Umbilical cord (tissue), 2 donors: ENCODE measurements around the gene GP1BA. TPM values are rescaled to one million over a fixed set of nuclear protein-coding genes. Genes with fewer than 3 reads are reported as not detected.

Source experiments
- DNase-seq: peaks from one replicate; pipeline ENCODE4 v3.0.0-alpha.2; 2015; ENCODE audit warnings: low spot score
- total RNA-seq: library from RNA; depleted of rRNA; stranded (reverse); fragments of >200 nt; gene quantifications from one replicate; pipeline ENCODE4 v1.2.3, GENCODE V29; 2014; ENCODE audit warnings: low replicate concordance; ENCODE audit not compliant: insufficient read depth

GP1BA gene
- total RNA-seq, 1 donor from 2014 or later, result 0.72 TPM

DNA sequence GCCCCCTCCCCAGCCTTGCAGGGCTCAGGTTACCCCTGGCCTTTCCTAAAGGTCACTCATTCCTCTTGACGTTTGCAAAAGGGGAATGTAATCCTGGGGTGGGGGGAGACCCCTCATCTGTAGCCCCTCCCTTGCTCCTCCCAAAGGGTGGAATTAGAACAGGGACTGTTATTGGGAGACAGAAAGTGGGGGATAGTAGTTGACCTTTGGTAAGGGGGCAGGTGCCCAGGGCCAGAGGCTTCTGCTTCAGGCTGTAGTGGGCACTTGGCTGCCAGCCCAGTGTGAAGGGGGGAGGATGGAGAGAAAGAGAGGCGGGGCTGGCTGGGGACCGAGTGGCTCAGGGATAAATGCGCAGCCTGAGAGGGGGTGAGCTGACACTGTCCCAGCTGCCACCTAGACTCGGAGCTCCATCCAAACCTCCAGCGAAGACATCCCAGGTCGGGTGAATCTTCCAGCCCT lies 18.7 kb downstream of the GP1BA start, which contains the start of gene ENO3:
ENO3 (plus strand) TSS at position 374 of the 459 bp plus-strand sequence. CDS start 711 bp downstream, outside the sequence.
- DNase-seq, result no peak

DNA sequence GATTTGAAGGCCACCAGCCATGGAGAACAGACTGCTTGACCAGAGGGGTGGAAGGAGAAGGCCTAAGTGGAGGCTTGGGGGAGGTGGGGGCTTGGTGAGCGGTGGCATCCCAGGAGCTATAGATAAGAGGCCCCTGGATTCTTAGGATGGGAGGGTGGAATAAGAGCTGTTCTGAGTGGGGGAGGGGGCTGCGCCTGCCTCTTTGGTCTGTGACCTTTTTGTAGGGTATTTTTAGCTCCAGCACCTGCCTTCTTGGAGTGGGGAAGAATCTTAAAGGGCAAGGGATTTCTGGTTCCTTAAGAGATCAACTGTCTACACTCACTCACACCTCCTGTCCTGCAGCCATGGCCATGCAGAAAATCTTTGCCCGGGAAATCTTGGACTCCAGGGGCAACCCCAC lies 19.4 kb downstream of the GP1BA start:
- DNase-seq, result no peak

DNA sequence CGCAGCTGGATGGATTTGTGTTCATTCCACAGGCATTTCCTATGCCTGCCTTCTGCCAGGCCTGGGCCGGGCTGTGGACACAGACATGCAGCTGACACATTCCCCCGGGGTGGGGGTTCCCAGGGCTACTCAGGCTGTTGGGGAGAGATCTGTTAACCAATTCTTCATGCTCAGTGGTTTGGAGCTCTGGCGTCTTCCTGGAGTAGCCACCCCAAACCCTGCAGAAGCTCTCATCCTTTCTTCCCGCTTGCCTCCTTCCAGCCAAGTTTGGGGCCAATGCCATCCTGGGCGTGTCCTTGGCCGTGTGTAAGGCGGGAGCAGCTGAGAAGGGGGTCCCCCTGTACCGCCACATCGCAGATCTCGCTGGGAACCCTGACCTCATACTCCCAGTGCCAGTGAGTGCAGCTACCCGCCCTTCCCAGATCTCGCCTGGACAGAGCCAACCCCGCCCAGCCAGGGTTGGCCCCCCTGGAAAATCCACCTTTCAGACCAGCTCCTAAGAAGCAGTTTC lies 21.4 kb downstream of the GP1BA start:
- peak; percentile 69 for DNase-seq

DNA sequence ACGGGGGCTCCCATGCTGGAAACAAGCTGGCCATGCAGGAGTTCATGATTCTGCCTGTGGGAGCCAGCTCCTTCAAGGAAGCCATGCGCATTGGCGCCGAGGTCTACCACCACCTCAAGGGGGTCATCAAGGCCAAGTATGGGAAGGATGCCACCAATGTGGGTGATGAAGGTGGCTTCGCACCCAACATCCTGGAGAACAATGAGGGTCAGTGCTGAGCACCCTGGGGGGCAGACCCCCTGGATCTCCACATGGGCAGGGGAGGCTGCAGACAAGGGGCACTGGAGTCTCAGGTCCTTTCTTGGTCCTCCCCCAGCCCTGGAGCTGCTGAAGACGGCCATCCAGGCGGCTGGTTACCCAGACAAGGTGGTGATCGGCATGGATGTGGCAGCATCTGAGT lies 23.0 kb downstream of the GP1BA start:
- no peak for DNase-seq

DNA sequence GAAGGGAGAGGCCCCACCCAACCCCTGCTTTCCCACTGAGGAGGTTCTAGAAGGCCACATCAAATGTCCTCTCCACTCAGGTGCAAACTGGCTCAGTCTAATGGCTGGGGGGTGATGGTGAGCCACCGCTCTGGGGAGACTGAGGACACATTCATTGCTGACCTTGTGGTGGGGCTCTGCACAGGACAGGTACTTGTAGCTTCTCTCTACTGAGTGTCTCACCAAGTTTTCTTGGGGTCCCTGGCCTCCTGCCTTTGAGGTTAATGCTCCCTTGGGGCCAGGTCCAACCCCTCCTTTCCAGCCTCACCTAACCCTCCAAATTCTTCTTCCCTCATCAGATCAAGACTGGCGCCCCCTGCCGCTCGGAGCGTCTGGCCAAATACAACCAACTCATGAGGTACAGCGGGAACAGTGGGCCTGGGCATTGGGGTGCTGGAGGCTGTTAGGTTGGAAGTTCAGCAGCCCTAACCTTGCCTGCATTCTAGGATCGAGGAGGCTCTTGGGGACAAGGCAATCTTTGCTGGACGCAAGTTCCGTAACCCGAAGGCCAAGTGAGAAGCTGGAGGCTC lies 24.5 kb downstream of the GP1BA start:
- no peak for DNase-seq

DNA sequence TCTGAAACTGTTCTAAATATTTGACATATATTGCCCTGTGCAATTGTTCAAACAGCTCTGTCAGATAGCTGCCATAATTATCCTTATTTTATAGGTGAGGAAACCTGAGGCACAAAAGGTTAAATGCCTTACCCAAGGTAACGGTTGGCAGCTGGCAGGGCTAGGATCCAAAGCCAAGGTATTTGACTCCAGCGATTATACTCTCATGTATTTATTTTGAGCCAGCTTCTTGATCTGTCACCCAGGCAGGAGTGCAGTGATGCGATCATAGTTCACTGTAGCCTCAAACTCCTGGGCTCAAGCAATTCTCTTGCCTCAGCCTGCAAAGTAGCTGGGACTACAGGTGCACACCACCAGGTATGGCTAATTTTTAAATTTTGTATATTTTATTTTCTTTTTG lies 26.0 kb downstream of the GP1BA start:
- DNase-seq, result no peak

DNA sequence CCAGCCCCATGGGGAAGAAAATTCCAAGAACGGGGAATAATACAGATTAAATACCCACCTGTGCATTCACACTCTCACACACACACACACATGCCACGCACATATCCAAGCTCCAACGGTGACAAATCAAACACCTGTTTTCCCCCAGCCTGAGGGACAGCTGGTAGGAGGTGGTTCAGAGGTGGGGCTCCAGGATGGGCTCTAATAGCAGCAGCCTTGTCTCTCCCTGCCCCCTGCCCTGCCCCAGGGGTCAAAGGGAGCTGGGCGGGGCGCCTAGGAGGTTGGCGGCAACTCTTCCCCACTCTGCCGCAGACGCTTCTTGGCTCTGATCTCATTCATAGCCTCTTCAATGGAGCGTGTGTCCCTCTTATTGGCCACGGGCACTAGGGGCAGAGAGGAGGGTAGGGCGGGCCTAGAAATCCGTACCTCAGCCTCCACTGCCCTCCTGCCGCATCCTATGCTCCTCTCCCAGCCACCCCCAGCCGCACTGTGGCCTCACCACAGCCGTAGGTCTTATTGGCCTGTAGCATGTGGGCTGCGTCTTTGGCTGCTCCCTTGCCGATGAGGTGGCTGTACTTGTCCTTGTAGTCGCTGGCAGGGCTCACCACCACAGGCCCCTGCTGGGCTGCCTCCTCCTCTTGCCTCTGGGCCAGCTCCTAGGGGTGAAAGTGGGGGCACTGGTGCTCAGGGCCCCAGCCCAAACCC lies 27.3 kb downstream of the GP1BA start:
- no peak for DNase-seq

DNA sequence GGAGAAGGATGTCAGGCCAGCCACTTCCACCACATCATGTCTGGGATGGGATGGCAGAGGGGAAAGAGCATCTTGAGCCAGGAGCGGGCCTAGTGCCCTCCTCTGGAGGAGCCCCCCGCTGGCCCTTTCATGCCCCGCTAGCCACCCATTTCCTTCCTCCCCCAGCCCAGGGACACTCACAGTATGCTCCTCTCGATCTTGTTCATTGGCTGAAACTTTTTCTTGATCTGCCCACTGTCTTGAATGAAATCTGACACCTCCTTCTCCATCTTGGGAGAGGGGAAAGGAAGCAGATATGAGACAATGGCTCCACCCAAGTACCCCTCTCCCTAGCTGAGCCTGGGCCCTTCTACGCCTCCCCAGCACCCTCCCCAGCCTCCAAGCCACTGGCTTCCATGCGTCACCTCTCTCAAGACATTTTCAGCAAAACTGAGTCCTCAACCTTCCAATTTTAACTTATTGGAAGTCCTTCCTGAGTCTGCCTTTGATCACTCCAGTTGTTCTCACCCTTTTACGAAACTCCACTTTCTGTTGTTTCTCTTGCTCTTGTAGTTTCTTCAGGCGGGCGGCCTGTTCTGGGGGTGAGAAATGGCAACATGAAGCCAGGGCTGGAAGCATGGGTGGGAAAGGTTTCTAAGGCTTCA lies 28.3 kb downstream of the GP1BA start:
- DNase-seq, result no peak

DNA sequence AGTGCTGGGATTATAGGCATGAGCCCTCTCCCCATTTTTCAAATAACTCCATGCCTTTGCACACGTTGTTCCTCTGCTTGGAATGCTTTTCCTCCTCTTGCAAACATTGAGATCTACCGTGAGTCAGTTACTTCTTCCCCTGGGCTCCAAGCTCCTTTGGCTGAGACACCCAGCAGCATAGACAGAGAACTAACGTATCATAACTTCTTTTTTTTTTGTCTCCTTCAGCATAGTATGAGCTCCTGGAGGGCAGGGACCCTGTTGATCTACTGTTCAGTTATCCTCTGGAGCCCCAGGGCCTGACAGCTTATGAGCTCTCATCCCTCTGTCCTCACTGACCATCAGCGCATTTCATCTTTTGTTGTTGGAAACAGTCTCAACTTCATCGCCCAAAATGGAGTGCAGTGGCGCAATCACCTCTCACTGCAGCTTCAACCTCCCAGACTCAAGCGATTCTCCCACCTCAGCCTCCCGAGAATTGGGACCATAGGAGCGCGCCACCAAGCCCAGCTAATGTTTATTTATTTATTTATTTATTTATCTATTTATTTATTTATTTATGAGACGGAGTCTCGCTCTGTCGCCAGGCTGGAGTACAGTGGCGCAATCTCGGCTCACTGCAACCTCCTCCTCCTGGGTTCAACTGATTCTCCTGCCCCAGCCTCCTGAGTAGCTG lies 33.4 kb downstream of the GP1BA start:
- DNase-seq, result no peak

DNA sequence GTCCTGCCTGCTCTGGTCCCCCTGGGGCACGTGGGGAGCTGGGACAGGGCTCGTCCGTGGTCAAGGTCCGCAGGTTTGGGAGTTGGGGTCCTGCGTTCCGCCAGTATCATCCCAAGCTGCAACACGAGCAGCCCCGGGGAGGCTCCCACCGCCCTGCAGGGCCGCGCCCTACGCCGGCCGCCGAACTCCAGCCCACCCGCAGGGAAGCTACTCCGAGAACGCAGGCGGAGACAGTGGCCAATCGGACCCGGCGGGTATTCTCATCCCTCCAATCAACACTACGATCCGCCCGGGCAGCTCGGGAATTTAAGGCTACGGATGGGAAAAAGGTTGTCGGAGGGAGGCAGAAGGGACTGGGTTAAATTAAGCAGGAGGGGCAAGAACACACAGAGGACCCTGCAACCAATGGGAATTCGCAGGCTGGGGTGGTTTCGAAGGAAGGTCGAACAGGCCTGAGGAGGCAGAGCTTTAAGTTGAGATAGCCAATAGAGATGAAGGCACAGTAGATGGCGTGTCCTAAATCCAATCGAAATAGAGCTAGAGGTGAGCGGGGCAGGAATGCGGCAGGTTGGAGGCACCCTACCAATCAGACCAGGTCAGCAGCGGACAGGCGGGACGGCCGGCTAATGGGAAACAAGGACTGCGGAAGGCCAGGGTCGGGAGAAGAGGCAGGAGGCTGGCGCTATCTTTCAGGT lies 34.9 kb downstream of the GP1BA start:
- DNase-seq, result peak; percentile 100

DNA sequence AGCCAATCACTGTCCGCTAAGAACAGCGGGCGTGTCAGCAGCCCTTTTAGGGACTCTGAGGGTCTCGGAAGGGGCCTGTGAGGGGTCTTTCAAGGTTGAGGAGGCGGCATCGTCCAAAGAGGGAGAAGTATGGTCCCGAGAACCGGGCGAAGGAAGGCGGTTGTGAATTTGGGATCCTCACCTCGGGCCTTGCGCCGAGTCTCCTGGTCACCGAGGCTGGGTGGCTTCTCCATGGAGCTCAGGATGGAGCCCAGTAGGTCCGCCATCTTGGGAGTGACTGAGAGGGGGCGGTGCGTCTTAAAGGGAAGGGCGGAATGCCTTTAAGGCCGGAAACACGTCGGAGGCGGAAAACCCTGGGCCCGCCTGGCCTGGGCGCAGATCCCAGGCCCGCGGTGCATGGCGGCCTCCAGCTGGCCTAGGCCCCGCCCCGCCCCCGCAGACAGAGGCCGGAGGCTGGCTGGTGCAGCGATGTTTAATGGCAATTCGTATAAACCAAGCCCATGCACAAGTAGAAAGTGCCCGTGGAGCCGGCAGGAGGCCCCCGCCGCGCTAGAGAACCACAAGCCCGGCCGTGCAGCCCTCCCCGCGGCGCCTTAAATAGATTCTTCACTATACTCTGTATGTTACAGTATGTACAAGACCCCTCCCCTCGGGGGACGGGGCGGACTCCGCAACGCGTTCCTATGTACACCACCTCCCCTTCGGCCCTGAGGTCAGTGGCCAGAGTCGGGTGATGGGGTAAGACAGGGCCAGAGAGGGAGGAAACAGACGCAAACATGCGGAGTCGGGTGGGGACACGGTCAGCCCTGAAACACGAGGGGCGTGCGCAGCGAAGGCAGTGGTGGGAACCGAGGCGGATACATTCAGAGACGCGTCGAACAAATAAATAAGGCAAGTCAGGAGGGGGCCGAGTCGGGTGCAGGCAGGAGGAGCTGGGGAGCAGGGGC lies 35.7 kb downstream of the GP1BA start, which contains the start of gene SPAG7:
SPAG7 (minus strand) TSS at position 279 of the 947 bp plus-strand sequence; CDS start at position 266, 13 bp downstream.
- DNase-seq, result peak; percentile 99

DNA sequence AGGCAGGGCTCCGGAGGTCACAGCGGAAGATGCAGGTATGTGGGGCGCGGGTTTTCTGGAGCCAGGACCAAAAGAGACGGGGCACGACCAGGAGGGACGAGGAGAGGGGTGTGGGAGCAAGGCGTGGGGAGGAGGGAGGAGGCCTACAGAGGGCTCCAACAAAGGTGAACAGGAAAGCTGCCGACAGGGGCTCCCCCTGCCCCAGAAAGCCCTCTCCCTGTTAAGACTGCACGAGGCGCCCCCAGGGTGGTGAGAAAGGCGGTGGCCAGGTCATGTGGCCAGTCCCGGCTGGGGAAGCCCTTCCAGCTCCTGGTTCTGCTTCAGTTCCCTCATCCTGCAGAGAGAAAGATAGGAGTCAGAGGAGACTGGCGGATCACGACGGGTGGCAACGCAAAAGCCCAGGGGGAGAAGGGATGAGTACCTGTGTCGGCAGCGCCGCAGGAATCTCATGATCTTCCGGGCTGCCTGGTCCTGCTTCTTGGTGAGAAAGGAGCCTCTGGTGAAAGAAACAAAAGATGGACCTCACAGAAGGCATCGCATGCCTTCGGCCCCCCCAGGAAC lies 36.5 kb downstream of the GP1BA start:
- peak; percentile 46 for DNase-seq

DNA sequence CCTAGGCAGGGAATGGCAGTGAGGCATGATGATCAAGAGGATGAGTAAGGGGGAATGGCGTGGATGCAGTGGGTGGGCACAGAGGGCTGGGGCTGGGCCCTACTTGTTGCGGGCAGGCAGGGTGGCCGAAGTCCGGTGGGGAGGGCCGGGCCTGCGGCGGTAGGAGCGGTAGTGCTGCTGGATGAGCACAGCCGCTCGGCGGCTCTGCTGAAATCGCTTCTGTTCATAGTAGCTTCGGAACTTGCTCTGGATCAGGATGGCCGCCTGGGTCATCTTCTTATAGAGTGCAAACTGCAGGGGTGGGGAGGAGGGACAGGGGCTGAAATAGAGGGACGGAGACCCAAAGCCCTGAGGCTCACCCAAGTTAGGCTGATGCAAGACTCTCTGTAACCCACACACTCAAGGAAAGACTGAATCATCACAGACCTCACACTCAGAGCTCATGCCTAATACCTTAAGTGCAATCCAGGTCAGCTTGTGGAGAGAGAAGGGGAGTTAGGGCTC lies 37.0 kb downstream of the GP1BA start:
- peak; percentile 71 for DNase-seq

DNA sequence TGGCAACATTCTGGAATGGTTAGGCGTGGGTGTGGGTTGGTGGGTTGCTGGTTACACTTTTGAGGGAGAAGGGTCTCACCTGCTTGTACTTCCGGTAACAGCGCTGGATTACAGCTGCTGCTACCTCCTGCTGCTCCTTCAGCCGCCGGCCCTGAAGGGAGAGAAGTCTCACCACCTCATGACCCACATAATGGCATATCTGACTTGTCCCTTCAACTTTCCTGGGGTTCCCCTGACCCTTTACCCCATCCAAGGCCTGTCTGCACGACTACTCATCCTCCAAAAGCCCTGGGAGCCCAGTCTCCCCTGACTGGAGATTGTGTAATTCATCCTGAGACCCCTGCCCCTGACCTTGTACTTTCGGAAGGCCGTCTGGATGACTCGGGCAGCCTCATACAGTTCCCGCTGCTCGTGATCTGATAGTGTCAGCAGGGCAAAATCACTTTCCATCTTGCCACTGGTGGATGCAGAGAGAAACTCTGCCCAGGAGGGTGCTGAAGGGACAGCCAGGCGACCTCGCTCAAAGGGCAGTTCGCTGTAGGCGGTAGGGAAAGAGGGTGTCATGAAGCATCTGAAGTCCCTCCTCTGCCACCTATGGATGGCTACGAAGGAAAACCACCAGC lies 37.6 kb downstream of the GP1BA start:
- no peak for DNase-seq

DNA sequence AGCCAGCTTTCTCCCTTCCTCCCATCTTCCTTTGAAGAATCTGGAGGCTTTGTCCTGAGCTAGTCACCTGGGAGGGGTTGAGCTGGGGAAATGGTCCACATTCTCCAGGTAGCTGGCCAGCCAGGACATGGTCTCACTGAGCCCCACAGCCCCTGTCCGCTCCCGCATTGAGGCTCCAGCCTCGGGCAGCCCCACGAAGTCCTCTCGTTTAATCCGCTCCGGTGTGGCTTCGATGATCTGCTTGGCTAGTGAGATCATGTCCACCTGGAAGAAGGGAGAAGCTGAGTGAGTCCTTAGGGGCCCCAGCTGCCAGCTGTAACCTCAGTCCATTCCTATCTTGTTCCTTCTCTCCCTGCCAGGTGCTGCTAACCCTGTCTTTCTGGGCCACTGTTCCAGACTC lies 38.2 kb downstream of the GP1BA start:
- no peak for DNase-seq

DNA sequence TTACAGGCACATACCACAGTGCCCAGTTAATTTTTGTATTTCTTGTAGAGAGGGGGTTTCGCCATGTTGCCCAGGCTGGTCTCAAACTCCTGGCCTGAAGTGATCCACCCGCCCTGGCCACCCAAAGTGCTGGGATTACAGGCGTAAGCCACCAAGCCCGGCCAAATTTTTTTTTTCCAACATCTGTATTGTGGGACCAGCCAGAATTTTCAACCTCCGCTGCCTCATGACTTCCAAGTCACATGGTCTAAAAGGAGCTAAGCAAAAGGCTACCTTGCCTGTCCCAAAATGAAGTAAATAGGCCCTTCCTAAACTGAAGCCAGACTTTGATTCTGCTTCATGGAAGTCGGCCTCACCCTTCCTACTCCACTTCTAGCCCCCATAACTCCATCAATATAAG lies 39.7 kb downstream of the GP1BA start:
- DNase-seq, result no peak

DNA sequence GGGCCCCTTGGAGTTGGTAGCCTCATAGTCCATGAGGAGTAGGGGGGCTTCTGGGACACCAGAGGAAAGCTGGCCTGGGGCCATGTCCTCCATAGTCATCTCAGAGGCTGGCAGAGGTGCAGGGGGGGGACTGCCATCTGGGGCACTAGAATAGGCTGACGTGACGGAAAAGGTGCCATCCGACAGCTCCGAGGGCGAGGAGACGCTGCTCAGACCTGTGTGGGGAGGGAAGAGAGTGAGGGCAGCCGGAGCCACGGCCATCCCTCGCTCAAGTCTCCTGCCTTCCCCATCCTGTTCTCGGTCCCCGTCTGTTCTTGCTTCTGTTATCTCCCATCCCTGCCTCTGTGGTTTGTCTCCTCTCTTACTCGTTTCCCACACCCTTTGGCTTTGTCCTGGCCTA lies 40.2 kb downstream of the GP1BA start:
- DNase-seq, result no peak

DNA sequence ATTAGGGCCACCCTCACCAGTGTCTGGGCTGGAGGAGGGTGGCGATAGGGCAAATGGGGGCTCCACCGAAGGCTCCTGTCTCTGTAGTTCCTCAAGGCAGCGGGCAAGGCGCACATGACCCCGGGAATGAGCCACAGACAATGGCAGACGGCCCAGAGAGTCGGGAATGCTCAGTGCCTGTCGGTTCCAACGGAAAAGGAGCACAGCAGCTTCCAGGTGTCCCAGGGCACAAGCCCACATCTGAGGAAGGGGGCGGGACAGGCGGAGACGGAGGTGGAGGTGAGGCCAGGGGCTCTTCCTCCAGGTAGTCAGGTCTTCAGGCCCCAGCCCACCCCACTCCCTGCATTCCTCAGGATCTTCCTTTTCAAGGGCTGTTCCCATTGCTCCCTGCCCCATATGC lies 40.7 kb downstream of the GP1BA start:
- no peak for DNase-seq
